GM18505 (cell line): ENCODE measurements around the gene EDEM3.

Experiments
- ATAC-seq: cut with Tn5 transposase; IDR thresholded peaks from one replicate; pipeline ENCODE4 v1.9.1; 2021; ENCODE audit not compliant: unreplicated experiment
- POLR2A ChIP-seq: IDR thresholded peaks from 4 replicates; pipeline ENCODE4 v1.6.1; 2011; ENCODE audit warnings: borderline replicate concordance; ENCODE audit not compliant: insufficient read depth, insufficient read length; ENCODE audit errors: extremely low read depth

Gene EDEM3

GRCh38 chr1:184745110-184745509 lies 9.5 kb downstream of the EDEM3 start:
- TF ChIP-seq POLR2A, result no peak
- ATAC-seq, result no peak

GRCh38 chr1:184743062-184743756 lies 11.4 kb downstream of the EDEM3 start:
- TF ChIP-seq POLR2A, result no peak
- ATAC-seq, result no peak

- TF ChIP-seq POLR2A, result no peak
- no peak for ATAC-seq
Measured at GRCh38 chr1:184740344-184740743, 14.3 kb downstream of the EDEM3 start.

- ATAC-seq, result no peak
- TF ChIP-seq POLR2A, result no peak
Measured at GRCh38 chr1:184739796-184740195, 14.9 kb downstream of the EDEM3 start.

- ATAC-seq, result no peak
- no peak for TF ChIP-seq POLR2A
Measured at GRCh38 chr1:184739070-184739469, 15.6 kb downstream of the EDEM3 start.

GRCh38 chr1:184734980-184735379 lies 19.7 kb downstream of the EDEM3 start:
- no peak for TF ChIP-seq POLR2A

GRCh38 chr1:184724843-184725242 lies 29.8 kb downstream of the EDEM3 start:
- TF ChIP-seq POLR2A, result no peak
- no peak for ATAC-seq

More at GRCh38 chr1:184734980-184735379, 19.7 kb downstream of the EDEM3 start:
- ATAC-seq, result no peak

- no peak for ATAC-seq
- TF ChIP-seq POLR2A, result no peak
Measured at GRCh38 chr1:184716158-184716557, 38.5 kb downstream of the EDEM3 start.

- no peak for TF ChIP-seq POLR2A
- no peak for ATAC-seq
Measured at GRCh38 chr1:184709418-184709817, 45.2 kb downstream of the EDEM3 start.

- TF ChIP-seq POLR2A, result no peak
- no peak for ATAC-seq
Measured at GRCh38 chr1:184708084-184708676, 46.5 kb downstream of the EDEM3 start.

GRCh38 chr1:184705271-184705670 lies 49.4 kb downstream of the EDEM3 start:
- TF ChIP-seq POLR2A, result no peak

GRCh38 chr1:184701816-184702215 lies 52.8 kb downstream of the EDEM3 start:
- no peak for ATAC-seq
- no peak for TF ChIP-seq POLR2A

More at GRCh38 chr1:184705271-184705670, 49.4 kb downstream of the EDEM3 start:
- no peak for ATAC-seq

GRCh38 chr1:184698969-184699368 lies 55.7 kb downstream of the EDEM3 start:
- no peak for ATAC-seq
- no peak for TF ChIP-seq POLR2A

GRCh38 chr1:184698016-184698415 lies 56.6 kb downstream of the EDEM3 start:
- ATAC-seq, result no peak
- TF ChIP-seq POLR2A, result no peak

GRCh38 chr1:184696403-184696802 lies 58.3 kb downstream of the EDEM3 start:
- no peak for ATAC-seq
- no peak for TF ChIP-seq POLR2A

- no peak for ATAC-seq
- no peak for TF ChIP-seq POLR2A
Measured at GRCh38 chr1:184695023-184695422, 59.6 kb downstream of the EDEM3 start.
